Ishikawa (cell line): ENCODE data around the gene MEGF6.

Source experiments
- CREB1 ChIP-seq: IDR thresholded peaks from 2 replicates; pipeline ENCODE4 v1.6.1; 2012; ENCODE audit warnings: low read depth
- NFIC ChIP-seq: IDR thresholded peaks from 2 replicates; pipeline ENCODE4 v1.6.1; 2012
- TAF1 ChIP-seq: IDR thresholded peaks from 2 replicates; pipeline ENCODE4 v1.6.1; 2012; ENCODE audit warnings: low read depth, mild to moderate bottlenecking
- USF1 ChIP-seq: IDR thresholded peaks from 2 replicates; pipeline ENCODE4 v1.6.1; 2012
- YY1 ChIP-seq: IDR thresholded peaks from 2 replicates; pipeline ENCODE4 v1.6.1; 2012; ENCODE audit warnings: low read depth

DNA sequence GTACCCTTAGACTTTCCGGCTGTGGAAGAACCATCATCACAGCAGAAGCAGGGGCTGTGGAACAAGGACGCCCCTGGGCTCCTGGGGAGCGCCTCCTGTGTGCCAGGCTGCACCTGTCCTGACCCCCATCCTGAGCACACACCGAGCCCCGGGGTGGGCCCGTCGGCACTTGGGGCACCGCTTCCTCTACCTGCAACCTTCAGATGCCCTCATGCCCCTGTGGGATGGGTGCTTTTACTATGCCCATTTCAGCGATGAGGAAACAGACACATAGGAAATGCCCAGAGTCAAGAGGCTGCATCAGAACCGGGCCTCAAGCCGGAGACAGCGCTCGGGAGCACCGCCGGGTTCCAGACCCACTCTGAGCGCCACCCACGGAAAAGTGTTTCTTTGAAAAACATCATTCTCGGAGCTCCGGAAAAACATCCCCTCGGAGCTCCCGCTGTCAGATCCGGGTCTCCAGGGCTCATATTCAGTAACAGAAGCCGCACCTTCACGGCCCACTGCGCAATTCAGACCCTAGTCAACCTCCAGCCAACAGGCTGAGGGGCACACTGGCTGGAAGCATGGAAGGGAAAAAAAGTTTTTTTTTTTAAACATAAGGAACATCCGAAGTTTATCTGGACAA lies 21.5 kb upstream of the MEGF6 start:
- TF ChIP-seq NFIC (no peak), CREB1 (no peak), USF1 (no peak), YY1 (no peak), TAF1 (no peak)
